Activated naive CD4-positive, alpha-beta T cell treated with Interleukin-2 at 50 U/mL for 16 hours (primary cell): ENCODE results near the gene PDCD1.

Experiments
- DNase-seq: peaks from one replicate; pipeline ENCODE4 v3.0.0-alpha.2; 2020

Gene PDCD1

DNA sequence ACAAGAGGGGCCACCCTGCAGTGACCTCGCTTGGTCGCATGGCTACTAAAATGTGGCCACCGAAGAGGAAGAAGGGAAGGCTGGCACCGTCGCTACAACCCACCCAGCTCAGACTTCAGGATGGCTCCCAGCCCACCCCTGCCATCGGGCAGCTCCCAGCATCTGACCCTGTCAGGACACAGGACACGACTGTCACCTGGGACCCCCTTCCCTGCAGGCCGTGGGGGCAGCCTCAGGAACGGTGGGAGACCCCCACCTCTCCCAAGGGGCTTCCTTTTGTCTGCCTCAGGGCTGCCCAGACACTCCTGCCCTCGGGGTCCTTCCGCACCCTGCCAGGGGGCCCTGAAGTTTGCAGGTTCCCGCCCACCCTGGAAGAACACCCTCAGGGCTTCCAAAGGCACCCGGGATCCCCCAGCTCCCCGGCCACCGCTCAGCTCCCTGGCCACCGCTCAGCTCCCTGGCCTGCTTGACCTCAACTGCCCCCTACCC, 18.5 kb upstream of the PDCD1 start:
- no peak for DNase-seq

- no peak for DNase-seq
Observed at GRCh38 chr2:241876528-241877196, 18.0 kb upstream of the PDCD1 start.

- DNase-seq, result peak; percentile 40
Observed at GRCh38 chr2:241875754-241876527, 17.2 kb upstream of the PDCD1 start.

DNA sequence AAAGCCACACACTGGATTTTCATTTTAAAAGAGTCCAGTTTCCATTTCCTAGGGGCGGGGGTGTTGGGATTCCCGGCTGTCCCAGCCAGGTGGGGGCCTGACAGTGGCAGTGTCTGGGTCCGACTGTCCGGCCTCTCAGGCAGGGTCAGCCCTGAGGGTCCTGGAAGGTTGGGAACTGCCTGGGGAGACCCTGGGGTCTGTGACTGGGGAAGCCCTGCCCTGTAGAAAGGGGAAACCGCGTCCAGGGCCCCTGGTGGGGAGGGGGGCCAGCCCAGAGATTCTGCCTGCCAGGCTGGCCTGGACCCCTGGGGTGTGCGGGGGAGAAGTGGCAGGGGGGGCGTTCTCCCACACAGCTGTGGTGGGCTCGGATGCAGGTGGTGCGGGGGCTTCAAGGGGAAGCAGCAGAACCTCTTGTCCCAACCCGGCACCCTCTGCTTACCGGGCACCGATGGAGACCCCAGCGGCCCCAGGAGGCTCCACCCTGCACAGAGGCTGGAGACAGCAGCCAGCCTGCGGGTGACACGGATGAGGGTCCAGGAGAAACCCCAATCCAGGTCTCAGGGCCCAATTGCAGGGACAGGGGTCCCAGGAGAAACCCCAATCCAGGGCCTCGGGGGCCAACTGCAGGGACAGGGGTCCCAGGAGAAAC, 15.7 kb upstream of the PDCD1 start:
- no peak for DNase-seq

GRCh38 chr2:241873803-241874110, 15.1 kb upstream of the PDCD1 start:
- no peak for DNase-seq

GRCh38 chr2:241873081-241873802, 14.5 kb upstream of the PDCD1 start:
- no peak for DNase-seq

DNA sequence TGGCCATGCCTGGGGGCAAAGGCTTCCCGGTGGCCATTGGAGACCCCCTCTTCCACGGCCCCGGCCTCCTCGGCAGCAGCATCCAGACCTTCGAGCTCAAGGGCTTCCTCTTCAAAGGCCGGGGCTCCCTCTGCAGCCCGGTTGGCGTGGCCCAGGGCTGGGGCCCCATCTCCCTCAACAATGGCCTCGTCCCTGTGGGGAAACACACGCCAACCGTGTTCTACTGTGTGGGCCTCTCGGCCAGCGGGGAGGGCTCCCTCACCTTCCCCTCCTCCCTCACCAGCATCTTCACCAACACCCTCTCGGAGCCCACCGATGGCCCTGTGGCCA, 13.6 kb upstream of the PDCD1 start:
- no peak for DNase-seq

- no peak for DNase-seq
Observed at GRCh38 chr2:241871538-241872312, 13.0 kb upstream of the PDCD1 start.

DNA sequence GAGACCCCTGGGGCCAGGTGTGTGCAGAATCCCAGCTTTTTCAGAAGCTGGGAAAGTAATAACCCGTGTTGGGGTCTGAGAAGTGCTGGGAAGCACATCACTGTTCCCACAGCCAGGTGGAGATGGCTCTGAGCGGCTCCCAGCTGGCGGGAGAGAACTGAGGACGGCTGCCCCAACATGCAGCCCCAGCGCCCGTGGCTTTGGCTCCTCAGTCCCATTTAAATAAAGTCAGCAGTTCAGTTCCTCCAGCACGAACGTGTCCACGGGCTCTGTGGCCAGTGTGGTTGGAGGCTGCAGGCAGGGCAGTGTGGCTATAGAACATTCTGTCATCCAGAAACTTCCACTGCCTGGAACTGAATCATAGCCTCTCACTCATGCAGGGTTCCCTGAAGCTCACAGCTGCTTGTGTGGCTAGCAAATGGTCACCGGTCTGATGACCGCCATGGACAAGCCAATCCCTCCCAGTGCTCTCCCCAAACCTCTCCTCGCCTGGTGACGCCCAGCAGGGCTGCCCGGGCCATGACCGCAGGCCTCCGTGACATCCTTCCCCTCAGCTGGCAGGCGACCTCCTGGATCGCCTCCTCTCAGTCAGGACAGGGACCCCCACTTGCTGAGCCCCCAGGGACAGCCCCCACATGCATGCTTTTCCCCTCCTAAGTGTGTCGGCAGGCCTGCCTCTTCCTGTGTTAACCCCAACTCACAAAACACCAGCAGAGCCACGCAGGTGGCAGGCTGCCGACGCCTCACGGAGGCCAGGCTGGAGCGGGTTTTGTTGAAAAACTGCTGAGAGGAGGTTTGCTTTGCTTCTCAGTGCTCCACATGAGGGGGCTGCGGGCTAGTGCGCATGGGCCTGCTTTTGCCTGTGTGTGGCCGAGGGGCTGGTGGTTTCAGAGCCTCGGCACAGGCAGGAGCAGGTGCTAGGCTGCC, 12.2 kb upstream of the PDCD1 start:
- no peak for DNase-seq

DNA sequence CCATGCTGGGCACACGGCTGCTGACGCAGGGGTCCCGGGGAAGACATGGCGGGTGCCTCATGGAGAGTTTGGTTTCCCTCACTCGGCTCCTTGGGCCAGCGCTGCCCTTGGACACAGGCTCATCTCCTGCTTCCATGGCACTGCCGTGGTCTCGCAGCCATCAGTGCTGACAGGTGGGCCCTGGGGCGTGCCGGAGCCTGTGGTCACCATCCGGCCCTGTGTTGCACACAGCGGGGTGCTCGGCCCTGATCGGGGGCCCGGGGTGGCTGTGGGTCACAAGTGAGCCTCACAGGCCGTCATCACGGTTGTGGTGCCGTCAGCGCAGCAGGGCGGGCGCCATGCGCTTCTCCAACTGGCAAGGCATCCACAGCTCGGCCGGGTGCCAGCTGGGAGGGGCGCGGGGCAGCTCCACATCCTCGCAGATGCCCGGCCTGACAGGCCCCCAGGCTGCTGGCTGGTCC, 11.4 kb upstream of the PDCD1 start:
- no peak for DNase-seq

GRCh38 chr2:241869087-241869961, 10.6 kb upstream of the PDCD1 start, which contains the start of gene RTP5:
Gene RTP5 (plus strand): TSS chr2:241869729. CDS start chr2:241869757, 28 bp downstream.
- no peak for DNase-seq

- DNase-seq, result no peak
Observed at GRCh38 chr2:241868661-241869081, 10.0 kb upstream of the PDCD1 start.

DNA sequence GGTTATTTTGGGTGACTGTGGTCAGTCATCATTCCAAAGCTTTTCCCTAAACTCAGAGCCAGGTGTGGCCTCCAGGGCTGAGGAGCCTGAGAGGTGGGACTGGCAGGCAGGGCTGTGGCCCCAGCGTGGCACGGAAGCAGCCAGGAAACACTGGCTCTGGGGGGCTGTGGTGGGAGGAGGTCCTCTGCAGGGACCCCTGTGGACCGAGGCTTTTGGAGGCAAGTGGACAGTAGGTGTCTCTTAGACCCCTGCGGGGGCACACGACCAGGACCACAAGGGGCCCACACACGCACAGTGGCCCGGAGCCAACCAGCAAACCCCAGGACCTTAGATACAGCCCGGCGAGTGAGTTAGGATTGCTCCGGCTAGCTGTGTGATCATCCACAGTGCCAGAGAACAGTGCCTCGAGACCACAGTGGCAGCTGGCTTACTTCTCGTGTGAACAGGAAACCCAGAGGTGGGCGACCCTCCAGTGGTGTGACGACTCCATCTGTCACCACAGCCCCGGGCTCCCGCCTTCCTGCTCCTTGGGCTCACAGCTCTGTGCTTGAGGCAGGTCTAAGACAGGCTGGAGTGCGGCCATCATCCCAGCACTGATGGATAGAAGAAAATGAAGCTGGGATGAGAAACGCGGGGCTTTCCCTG, 9.2 kb upstream of the PDCD1 start:
- peak; percentile 63 for DNase-seq

DNA sequence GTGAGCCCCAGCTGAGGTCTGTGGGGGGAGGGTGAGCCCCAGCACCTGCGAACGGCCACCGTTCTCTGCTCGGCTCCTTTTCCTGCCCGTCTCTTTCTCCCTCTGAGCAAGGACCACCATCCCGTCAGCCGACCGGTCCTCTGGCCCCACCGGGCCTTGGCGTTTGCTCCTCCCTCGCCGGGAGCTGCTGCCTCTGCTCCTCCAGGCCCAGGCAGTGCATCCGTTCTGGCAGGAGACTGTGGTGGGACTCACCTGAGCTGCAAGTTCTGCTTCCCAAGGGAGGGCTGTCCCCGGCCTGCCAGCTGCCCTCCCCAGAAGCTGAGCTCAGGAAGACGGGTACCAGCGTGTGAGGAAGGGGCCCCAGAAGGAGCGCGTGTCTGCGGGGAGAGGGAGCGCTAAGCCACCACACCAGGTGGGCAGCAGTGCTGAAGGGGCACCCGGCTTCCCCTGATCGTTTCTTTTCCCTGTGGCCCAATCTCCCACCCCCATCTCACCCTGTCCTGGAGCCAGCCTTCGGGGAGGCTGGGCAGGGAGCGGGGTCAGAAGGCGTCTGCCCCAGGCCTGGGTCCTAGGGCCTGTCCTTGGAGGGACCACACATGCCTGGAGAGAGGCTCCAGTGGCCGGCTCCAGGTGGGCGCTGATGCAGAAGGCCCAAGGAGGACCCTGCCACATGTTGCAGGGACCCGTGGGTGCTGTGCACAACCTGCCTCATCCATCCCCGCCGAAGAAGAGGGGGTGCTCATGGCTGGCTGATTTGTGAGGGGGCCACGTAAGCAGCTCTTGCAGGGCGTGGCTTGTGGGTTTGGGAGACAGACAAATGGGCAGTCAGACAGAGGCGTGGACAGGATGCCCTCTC, 8.3 kb upstream of the PDCD1 start:
- DNase-seq, result no peak

DNA sequence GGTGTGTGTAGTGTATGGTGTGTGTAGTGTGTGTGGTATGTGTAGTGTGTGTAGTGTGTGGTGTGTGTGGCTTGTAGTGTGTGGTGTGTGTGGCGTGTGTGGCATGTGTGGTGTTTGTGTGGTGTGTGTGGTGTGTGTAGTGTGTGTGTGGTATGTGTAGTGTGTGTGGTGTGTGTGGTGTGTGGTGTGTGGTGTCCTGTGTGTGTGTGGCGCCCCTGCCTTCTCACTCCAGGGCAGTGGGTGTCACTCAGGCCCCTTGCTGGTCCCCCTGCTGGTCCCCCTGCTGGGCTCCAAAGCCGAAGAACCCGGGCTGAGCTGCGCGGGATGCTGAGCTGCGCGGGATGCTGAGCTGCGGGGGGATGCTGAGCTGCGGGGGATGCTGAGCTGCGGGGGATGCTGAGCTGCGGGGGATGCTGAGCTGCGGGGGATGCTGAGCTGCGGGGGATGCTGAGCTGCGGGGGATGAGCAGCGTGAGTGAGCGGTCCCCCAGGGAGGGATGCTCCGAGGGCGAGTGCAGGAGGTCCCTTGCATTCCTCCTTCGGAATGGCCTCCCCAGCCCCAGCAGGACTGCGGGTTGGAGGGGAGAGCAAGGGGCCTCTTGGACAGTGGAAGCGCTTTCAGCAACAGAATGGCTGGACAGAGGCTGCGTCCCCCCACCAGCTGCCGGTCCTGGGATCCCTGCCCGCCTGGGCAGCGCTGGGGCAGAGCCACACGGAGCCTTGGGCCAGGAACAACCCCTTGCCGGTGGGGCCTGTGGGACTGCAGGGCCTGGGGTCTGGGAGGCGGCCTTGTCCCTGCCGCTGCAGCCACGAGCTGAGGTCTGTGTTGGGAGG, 7.5 kb upstream of the PDCD1 start:
- no peak for DNase-seq

DNA sequence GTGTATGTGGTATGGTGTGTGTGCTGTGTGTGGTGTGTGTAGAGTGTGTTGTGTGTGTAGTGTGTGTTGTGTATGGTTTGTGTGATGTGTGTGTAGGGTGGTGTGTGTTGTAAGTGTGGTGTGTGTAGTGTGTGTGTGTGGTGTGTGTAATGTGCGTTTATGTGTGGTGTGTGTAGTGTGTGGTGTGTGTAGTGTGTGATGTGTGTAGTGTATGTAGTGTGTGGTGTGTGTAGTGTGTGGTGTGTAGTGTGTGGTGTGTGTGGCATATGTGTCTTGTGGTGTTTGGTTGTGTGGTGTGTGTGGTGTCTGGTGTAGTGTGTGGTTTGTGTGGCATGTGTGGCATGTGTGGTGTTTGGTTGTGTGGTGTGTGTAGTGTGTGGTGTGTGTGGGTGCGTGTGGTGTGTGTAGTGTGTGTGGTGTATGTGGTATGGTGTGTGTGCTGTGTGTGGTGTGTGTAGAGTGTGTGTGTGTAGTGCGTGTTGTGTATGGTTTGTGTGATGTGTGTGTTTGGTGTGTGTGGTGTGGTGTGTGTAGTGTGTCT, 6.8 kb upstream of the PDCD1 start:
- no peak for DNase-seq

DNA sequence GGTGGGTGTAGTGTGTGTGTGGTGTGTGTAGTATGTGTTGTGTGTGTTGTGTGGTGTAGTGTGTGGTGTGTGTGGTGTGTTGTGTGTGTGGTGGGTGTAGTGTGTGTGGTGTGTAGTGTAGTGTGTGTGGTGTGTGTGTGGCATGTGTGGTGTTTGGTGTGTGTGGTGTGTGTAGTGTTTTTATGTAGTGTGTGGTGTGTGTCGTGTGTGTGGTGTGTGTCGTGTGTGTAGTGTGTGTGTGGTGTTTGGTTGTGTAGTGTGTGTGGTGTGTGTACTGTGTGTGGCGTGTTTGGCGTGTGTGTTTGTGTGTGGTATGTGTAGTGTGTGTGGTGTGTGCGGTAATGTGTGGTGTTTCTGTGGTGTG, 6.1 kb upstream of the PDCD1 start:
- no peak for DNase-seq
